ENCODE results near the gene ITGA8. TPM values are rescaled to one million over a fixed set of nuclear protein-coding genes. Genes with fewer than 3 reads are reported as not detected.

Gene ITGA8
- total and polyA plus RNA-seq, 2 donors, result 1.3 to 2.8 TPM

GRCh38 chr10:15504101-15504840 lies 215.5 kb downstream of the ITGA8 start:
- WGBS, result 20% methylated on average over 10 of the region's 10 CpGs
- Histone ChIP-seq H3K27me3 (ENCODE audit: control insufficient read depth in 2 of 2, insufficient read depth in 1 of 2, low read length in 1 of 2) (no peaks in the 10 kb centered on the region), H3K4me1 (ENCODE audit: control insufficient read depth in 2 of 2, insufficient read depth in 2 of 2, low read length in 2 of 2) (no peaks in the 10 kb centered on the region), H3K4me3 (ENCODE audit: low read length in 2 of 2) (no peak overlapping the region), H3K9me3 (ENCODE audit: control insufficient read depth in 2 of 2, insufficient read depth in 1 of 2, low read length in 1 of 2) (no peaks in the 10 kb centered on the region), H3K36me3 (ENCODE audit: control insufficient read depth in 2 of 2, insufficient read depth in 2 of 2, low read length in 1 of 2) (no peaks in the 10 kb centered on the region), H3K27ac (ENCODE audit: low read depth in 1 of 2, low read length in 1 of 2) (no peak overlapping the region)
- DNase-seq (ENCODE audit: low read depth in 6 of 9, low spot score in 9 of 9), result peak in 1 of 9 donors; percentile 6

- no peaks in the 10 kb centered on the region for H3K9me3 ChIP-seq (ENCODE audit: control insufficient read depth in 2 of 2, insufficient read depth in 1 of 2, low read length in 1 of 2)
- H3K27ac ChIP-seq (ENCODE audit: low read depth in 1 of 2, low read length in 1 of 2), result no peak overlapping the region
- no peaks in the 10 kb centered on the region for H3K27me3 ChIP-seq (ENCODE audit: control insufficient read depth in 2 of 2, insufficient read depth in 1 of 2, low read length in 1 of 2)
- WGBS, result 80% methylated on average over 4 of the region's 4 CpGs
- H3K4me1 ChIP-seq (ENCODE audit: control insufficient read depth in 2 of 2, insufficient read depth in 2 of 2, low read length in 2 of 2), result no peaks in the 10 kb centered on the region
- DNase-seq (ENCODE audit: low read depth in 6 of 9, low spot score in 9 of 9), result no peak
- no peaks in the 10 kb centered on the region for H3K36me3 ChIP-seq (ENCODE audit: control insufficient read depth in 2 of 2, insufficient read depth in 2 of 2, low read length in 1 of 2)
- H3K4me3 ChIP-seq (ENCODE audit: low read length in 2 of 2), result no peak overlapping the region
These were observed 224.7 kb downstream of the ITGA8 start for GRCh38 chr10:15494850-15495506.

DNA sequence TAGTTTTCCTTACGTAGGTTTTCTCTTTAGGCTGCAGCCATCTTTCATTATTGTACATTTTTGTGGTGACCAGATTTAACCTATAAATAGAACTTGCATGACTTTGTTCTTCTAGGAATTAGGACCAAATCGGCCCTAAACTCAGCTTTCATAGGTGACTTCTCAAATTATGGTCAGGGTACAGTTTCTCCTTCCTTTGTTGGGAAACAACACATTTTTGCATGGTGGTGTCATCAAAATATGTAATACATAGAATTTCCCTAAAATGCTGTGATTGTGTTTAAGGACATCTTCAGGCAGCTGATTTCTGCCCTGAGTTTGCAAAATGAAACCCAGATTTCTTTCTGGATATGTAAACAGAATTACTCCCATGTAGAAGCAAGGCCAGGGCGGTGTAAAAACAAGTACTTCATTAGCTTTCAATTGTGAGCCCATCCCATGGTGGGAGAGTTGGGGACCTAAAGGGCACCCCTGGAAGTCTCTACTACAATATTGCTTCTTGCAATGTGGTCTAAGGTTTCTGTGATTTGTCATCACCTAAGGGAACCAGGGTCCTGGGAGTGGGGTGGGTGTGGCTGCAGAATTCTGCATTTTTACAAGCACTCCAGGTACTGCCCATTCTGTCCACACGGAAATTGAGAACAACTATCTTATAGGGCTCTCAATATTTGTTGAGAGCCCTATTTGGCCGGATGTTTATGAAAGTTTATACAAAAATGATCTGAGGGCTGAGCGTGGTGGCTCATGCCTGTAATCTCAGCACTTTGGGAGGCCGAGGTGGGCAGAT lies 227.7 kb downstream of the ITGA8 start:
- H3K36me3 ChIP-seq (ENCODE audit: control insufficient read depth in 2 of 2, insufficient read depth in 2 of 2, low read length in 1 of 2), result no peaks in the 10 kb centered on the region
- H3K27ac ChIP-seq (ENCODE audit: low read depth in 1 of 2, low read length in 1 of 2), result no peak overlapping the region
- no peaks in the 10 kb centered on the region for H3K27me3 ChIP-seq (ENCODE audit: control insufficient read depth in 2 of 2, insufficient read depth in 1 of 2, low read length in 1 of 2)
- DNase-seq (ENCODE audit: low read depth in 6 of 9, low spot score in 9 of 9), result no peak
- 94% methylated on average over 7 of the region's 7 CpGs for WGBS
- no peaks in the 10 kb centered on the region for H3K4me1 ChIP-seq (ENCODE audit: control insufficient read depth in 2 of 2, insufficient read depth in 2 of 2, low read length in 2 of 2)
- no peak overlapping the region for H3K4me3 ChIP-seq (ENCODE audit: low read length in 2 of 2)
- no peaks in the 10 kb centered on the region for H3K9me3 ChIP-seq (ENCODE audit: control insufficient read depth in 2 of 2, insufficient read depth in 1 of 2, low read length in 1 of 2)

DNA sequence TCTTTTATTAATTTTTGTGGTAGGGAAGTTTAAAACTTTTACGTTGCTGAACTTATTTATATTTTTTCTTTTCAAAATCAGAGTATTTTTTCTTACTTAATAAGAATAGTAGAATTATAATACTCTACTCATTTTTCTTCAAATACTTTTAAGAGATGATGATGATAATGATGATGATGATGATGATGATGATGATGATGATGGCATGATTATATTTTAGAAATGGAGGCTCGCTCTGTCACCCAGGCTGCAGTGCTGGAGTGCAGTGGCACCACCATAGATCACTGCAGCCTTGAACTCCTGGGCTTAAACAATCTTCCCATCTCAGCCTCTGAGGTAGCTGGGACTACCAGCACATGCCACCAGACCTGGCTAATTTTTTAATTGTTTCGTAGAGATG lies 230.3 kb downstream of the ITGA8 start:
- H3K36me3 ChIP-seq (ENCODE audit: control insufficient read depth in 2 of 2, insufficient read depth in 2 of 2, low read length in 1 of 2), result no peaks in the 10 kb centered on the region
- H3K9me3 ChIP-seq (ENCODE audit: control insufficient read depth in 2 of 2, insufficient read depth in 1 of 2, low read length in 1 of 2), result no peaks in the 10 kb centered on the region
- H3K27me3 ChIP-seq (ENCODE audit: control insufficient read depth in 2 of 2, insufficient read depth in 1 of 2, low read length in 1 of 2), result no peaks in the 10 kb centered on the region
- H3K4me3 ChIP-seq (ENCODE audit: low read length in 2 of 2), result no peak overlapping the region
- no peak overlapping the region for H3K27ac ChIP-seq (ENCODE audit: low read depth in 1 of 2, low read length in 1 of 2)
- 94% methylated on average over 3 of the region's 3 CpGs for WGBS
- DNase-seq (ENCODE audit: low read depth in 6 of 9, low spot score in 9 of 9), result no peak
- no peaks in the 10 kb centered on the region for H3K4me1 ChIP-seq (ENCODE audit: control insufficient read depth in 2 of 2, insufficient read depth in 2 of 2, low read length in 2 of 2)

- no peaks in the 10 kb centered on the region for H3K27me3 ChIP-seq (ENCODE audit: control insufficient read depth in 2 of 2, insufficient read depth in 1 of 2, low read length in 1 of 2)
- H3K4me3 ChIP-seq (ENCODE audit: low read length in 2 of 2), result no peak overlapping the region
- no peaks in the 10 kb centered on the region for H3K9me3 ChIP-seq (ENCODE audit: control insufficient read depth in 2 of 2, insufficient read depth in 1 of 2, low read length in 1 of 2)
- H3K27ac ChIP-seq (ENCODE audit: low read depth in 1 of 2, low read length in 1 of 2), result no peak overlapping the region
- no peaks in the 10 kb centered on the region for H3K36me3 ChIP-seq (ENCODE audit: control insufficient read depth in 2 of 2, insufficient read depth in 2 of 2, low read length in 1 of 2)
- 70% methylated on average over 4 of the region's 4 CpGs for WGBS
- no peaks in the 10 kb centered on the region for H3K4me1 ChIP-seq (ENCODE audit: control insufficient read depth in 2 of 2, insufficient read depth in 2 of 2, low read length in 2 of 2)
- DNase-seq (ENCODE audit: low read depth in 6 of 9, low spot score in 9 of 9), result no peak
These were observed 232.3 kb downstream of the ITGA8 start for GRCh38 chr10:15487376-15487775.

DNA sequence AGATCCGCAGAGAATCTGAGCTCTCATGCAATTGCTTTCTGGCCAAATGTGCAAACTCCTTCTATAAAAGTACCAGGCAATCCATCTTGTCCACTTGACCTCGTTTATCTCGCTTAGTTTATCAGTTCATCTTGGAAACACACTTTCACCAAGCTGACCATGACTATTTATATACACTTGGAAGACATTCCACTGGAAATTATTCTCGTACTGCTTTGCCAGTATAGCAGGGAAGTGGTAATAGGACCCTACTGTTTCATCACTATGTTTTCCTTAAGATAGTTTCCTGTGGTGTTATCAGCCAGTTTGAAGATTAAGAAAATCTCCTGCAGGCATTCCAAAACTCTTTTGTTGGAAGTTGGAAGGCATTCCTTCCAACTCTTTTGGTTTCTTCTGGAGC lies 233.3 kb downstream of the ITGA8 start:
- H3K4me3 ChIP-seq (ENCODE audit: low read length in 2 of 2), result no peak overlapping the region
- H3K36me3 ChIP-seq (ENCODE audit: control insufficient read depth in 2 of 2, insufficient read depth in 2 of 2, low read length in 1 of 2), result no peaks in the 10 kb centered on the region
- WGBS, result 70% methylated on average over 4 of the region's 4 CpGs
- H3K9me3 ChIP-seq (ENCODE audit: control insufficient read depth in 2 of 2, insufficient read depth in 1 of 2, low read length in 1 of 2), result no peaks in the 10 kb centered on the region
- H3K27me3 ChIP-seq (ENCODE audit: control insufficient read depth in 2 of 2, insufficient read depth in 1 of 2, low read length in 1 of 2), result no peaks in the 10 kb centered on the region
- no peak for DNase-seq (ENCODE audit: low read depth in 6 of 9, low spot score in 9 of 9)
- no peaks in the 10 kb centered on the region for H3K4me1 ChIP-seq (ENCODE audit: control insufficient read depth in 2 of 2, insufficient read depth in 2 of 2, low read length in 2 of 2)
- no peak overlapping the region for H3K27ac ChIP-seq (ENCODE audit: low read depth in 1 of 2, low read length in 1 of 2)

DNA sequence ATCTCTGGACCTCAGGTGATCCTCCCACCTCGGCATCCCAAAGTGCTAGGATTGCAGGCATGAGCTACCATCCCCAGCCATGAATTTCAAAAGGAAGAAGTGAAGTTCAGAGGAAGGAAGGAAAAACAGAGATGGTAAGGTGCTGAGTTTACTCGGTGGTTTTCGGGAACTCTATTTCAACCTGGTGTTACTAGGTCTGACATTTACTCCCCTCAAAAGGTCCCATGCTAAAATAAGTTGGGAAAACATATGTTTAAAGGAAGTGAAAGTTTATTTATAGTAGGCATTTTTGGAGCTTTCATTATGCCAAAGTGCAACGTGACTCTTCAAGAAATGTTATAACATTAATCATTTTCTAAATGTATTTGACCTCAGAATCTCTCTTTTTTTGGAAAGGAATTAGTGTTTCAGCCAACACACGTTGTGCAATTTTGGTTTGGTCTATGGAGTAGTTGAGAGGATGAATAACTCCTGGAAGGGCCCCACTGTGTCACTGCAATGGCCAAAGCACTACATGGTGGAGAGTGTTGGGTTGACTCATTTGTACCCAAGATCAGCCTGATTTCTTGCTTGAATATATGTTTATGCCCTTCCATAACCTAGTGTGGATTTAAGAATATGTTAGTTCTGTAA lies 233.9 kb downstream of the ITGA8 start:
- 75% methylated on average over 5 of the region's 5 CpGs for WGBS
- Histone ChIP-seq H3K4me1 (ENCODE audit: control insufficient read depth in 2 of 2, insufficient read depth in 2 of 2, low read length in 2 of 2) (no peaks in the 10 kb centered on the region), H3K36me3 (ENCODE audit: control insufficient read depth in 2 of 2, insufficient read depth in 2 of 2, low read length in 1 of 2) (no peaks in the 10 kb centered on the region), H3K4me3 (ENCODE audit: low read length in 2 of 2) (no peak overlapping the region), H3K27ac (ENCODE audit: low read depth in 1 of 2, low read length in 1 of 2) (no peak overlapping the region), H3K27me3 (ENCODE audit: control insufficient read depth in 2 of 2, insufficient read depth in 1 of 2, low read length in 1 of 2) (no peaks in the 10 kb centered on the region), H3K9me3 (ENCODE audit: control insufficient read depth in 2 of 2, insufficient read depth in 1 of 2, low read length in 1 of 2) (no peaks in the 10 kb centered on the region)
- DNase-seq (ENCODE audit: low read depth in 6 of 9, low spot score in 9 of 9), result no peak

- WGBS, result 27% methylated on average over 3 of the region's 3 CpGs
- Histone ChIP-seq H3K36me3 (ENCODE audit: control insufficient read depth in 2 of 2, insufficient read depth in 2 of 2, low read length in 1 of 2) (no peaks in the 10 kb centered on the region), H3K9me3 (ENCODE audit: control insufficient read depth in 2 of 2, insufficient read depth in 1 of 2, low read length in 1 of 2) (no peaks in the 10 kb centered on the region), H3K4me1 (ENCODE audit: control insufficient read depth in 2 of 2, insufficient read depth in 2 of 2, low read length in 2 of 2) (no peaks in the 10 kb centered on the region), H3K4me3 (ENCODE audit: low read length in 2 of 2) (no peak overlapping the region), H3K27me3 (ENCODE audit: control insufficient read depth in 2 of 2, insufficient read depth in 1 of 2, low read length in 1 of 2) (no peaks in the 10 kb centered on the region), H3K27ac (ENCODE audit: low read depth in 1 of 2, low read length in 1 of 2) (no peak overlapping the region)
- no peak for DNase-seq (ENCODE audit: low read depth in 6 of 9, low spot score in 9 of 9)
These were observed 234.7 kb downstream of the ITGA8 start for GRCh38 chr10:15485027-15485426.

DNA sequence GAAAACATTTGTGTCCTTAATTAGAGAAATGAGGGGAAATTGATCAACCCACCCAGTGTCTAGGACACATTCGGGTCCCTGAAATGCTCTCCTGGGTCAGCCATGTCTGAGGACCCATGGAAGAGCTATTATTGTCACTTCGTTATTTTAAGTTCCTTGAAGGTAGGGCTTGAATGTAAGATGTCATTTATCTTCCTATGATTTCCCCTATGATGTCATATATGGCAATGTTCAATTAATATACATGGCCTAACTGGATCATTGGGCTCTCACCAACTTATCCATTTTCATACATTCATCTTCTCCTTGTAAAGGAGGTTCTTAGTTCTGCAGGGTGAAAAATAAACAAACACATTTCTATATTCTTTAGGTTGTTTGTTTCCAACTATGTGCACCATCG lies 235.6 kb downstream of the ITGA8 start:
- H3K9me3 ChIP-seq (ENCODE audit: control insufficient read depth in 2 of 2, insufficient read depth in 1 of 2, low read length in 1 of 2), result no peaks in the 10 kb centered on the region
- no peaks in the 10 kb centered on the region for H3K36me3 ChIP-seq (ENCODE audit: control insufficient read depth in 2 of 2, insufficient read depth in 2 of 2, low read length in 1 of 2)
- DNase-seq (ENCODE audit: low read depth in 6 of 9, low spot score in 9 of 9), result no peak
- H3K27ac ChIP-seq (ENCODE audit: low read depth in 1 of 2, low read length in 1 of 2), result no peak overlapping the region
- no peaks in the 10 kb centered on the region for H3K27me3 ChIP-seq (ENCODE audit: control insufficient read depth in 2 of 2, insufficient read depth in 1 of 2, low read length in 1 of 2)
- no peaks in the 10 kb centered on the region for H3K4me1 ChIP-seq (ENCODE audit: control insufficient read depth in 2 of 2, insufficient read depth in 2 of 2, low read length in 2 of 2)
- H3K4me3 ChIP-seq (ENCODE audit: low read length in 2 of 2), result no peak overlapping the region
- 88% methylated on average over 3 of the region's 3 CpGs for WGBS

All from thymus (tissue), 11 donors.